PC-3 (cell line): ENCODE measurements around the gene SNIP1. TPM values are rescaled to one million over a fixed set of nuclear protein-coding genes. Genes with fewer than 3 reads are reported as not detected.

Experiments used
- ATAC-seq: fragments of 200-7000 bp; cut with Tn5 transposase; 2 replicates; pipeline ENCODE4 v1.9.1; 2020; ENCODE audit warnings: mild to moderate bottlenecking, moderate library complexity
- BruUV-seq: library from RNA; stranded (reverse); fragments of 400-500 nt; replicated peaks from 2 replicates; lab custom pipeline; 2021; lab: Mats Ljungman, UMichigan
- CTCF ChIA-PET: fragments of 300-600 bp; sonication (Branson Sonifier 250); formaldehyde crosslinking; loops from one replicate; lab custom pipeline; 2022; ENCODE audit warnings: antibody characterized with exemption; lab: Charles Lee
- POLR2A ChIA-PET: fragments of 300-600 bp; sonication (Branson Sonifier 250); formaldehyde crosslinking; loops from one replicate; lab custom pipeline; 2022; ENCODE audit warnings: antibody characterized with exemption; ENCODE audit not compliant: unreplicated experiment; lab: Charles Lee
- DNase-seq: peaks from one replicate; pipeline ENCODE4 v3.0.0-alpha.2; 2015
- H2AFZ ChIP-seq: fragments of 300-600 bp; sonication (generic); 2 replicates; pipeline ENCODE4 v1.6.0; 2016; ENCODE audit warnings: antibody characterized with exemption, low read length
- H3F3A ChIP-seq: fragments of 300-600 bp; sonication (generic); one replicate; pipeline ENCODE4 v1.6.0; 2017; ENCODE audit warnings: antibody characterized with exemption, low read length, control low read depth, mild to moderate bottlenecking; ENCODE audit not compliant: unreplicated experiment
- H3K27ac ChIP-seq: fragments of 300-600 bp; sonication (generic); 2 replicates; pipeline ENCODE4 v1.5.1; 2016; ENCODE audit warnings: mild to moderate bottlenecking, low read length
- H3K27me3 ChIP-seq: fragments of 300-600 bp; sonication (generic); 2 replicates; pipeline ENCODE4 v1.6.1; 2016; ENCODE audit warnings: low read length, mixed read lengths
- H3K36me3 ChIP-seq: fragments of 300-600 bp; sonication (generic); 2 replicates; pipeline ENCODE4 v1.6.1; 2016; ENCODE audit warnings: low read depth, mixed run types, low read length, mixed read lengths
- H3K4me1 ChIP-seq: fragments of 300-600 bp; sonication (generic); 2 replicates; pipeline ENCODE4 v1.5.1; 2016; ENCODE audit warnings: low read length; ENCODE audit not compliant: insufficient read depth
- H3K4me2 ChIP-seq: fragments of 300-600 bp; sonication (generic); 2 replicates; pipeline ENCODE4 v1.6.0; 2016; ENCODE audit warnings: low read length
- H3K4me3 ChIP-seq: fragments of 300-600 bp; sonication (generic); 2 replicates; pipeline ENCODE4 v1.5.1; 2016; ENCODE audit warnings: mild to moderate bottlenecking, low read length, mixed read lengths
- H3K79me2 ChIP-seq: fragments of 300-600 bp; sonication (generic); 2 replicates; pipeline ENCODE4 v1.6.1; 2017; ENCODE audit warnings: low read length, mixed read lengths
- H3K9ac ChIP-seq: fragments of 300-600 bp; sonication (generic); 2 replicates; pipeline ENCODE4 v1.6.0; 2016; ENCODE audit warnings: mild to moderate bottlenecking, low read length
- H3K9me2 ChIP-seq: fragments of 300-600 bp; sonication (generic); replicated peaks from 2 replicates; pipeline ENCODE4 v1.6.1; 2016; ENCODE audit warnings: mixed run types, low read length, mixed read lengths
- H3K9me3 ChIP-seq: fragments of 300-600 bp; sonication (generic); 2 replicates; pipeline ENCODE4 v1.6.1; 2016; ENCODE audit warnings: low read length, mixed read lengths
- H4K20me1 ChIP-seq: fragments of 300-600 bp; sonication (generic); 2 replicates; pipeline ENCODE4 v1.6.1; 2016; ENCODE audit warnings: low read length, mixed read lengths
- CTCF ChIP-seq: fragments of 300-600 bp; sonication (generic); conservative IDR thresholded peaks from 2 replicates; pipeline ENCODE4 v1.5.1; 2017; ENCODE audit warnings: antibody characterized with exemption, low read depth, mild to moderate bottlenecking, low read length
- EZH2 ChIP-seq: fragments of 300-600 bp; sonication (generic); IDR thresholded peaks from one replicate; pipeline ENCODE4 v1.6.1; 2017; ENCODE audit warnings: antibody characterized with exemption, mild to moderate bottlenecking, low read length; ENCODE audit not compliant: unreplicated experiment
- EZH2phosphoT487 ChIP-seq: fragments of 300-600 bp; sonication (generic); IDR thresholded peaks from 2 replicates; pipeline ENCODE4 v1.6.1; 2018; ENCODE audit warnings: mild to moderate bottlenecking, antibody characterized with exemption, low read length, borderline replicate concordance
- intact Hi-C: fragments of 100-400 bp; cut with micrococcal nuclease; formaldehyde crosslinking; loops from 2 replicates; pipeline ENCODE4 v1.9.0; 2023
- total RNA-seq: library from RNA; depleted of rRNA; stranded (reverse); fragments of >200 nt; gene quantifications from 2 replicates; pipeline ENCODE4 v1.2.3, GENCODE V29; 2014

The SNIP1 gene
- total RNA-seq, 1 experiment from 2014 or later = 23.1 TPM

GRCh38 chr1:37601441-37601840 is 47.3 kb upstream of the SNIP1 start:
- H3K36me3 ChIP-seq = no peaks in the 10 kb centered on the region
- H3K4me1 ChIP-seq = no peaks in the 10 kb centered on the region
- no peaks in the 10 kb centered on the region for H3K79me2 ChIP-seq
- CTCF ChIA-PET = no interaction called here
- POLR2A ChIA-PET = no interaction called here
- no peak overlapping the region for H3K4me2 ChIP-seq
- no peaks in the 10 kb centered on the region for H3K9me3 ChIP-seq
- no peak for ATAC-seq
- no peaks in the 10 kb centered on the region for H3K27me3 ChIP-seq
- H3K4me3 ChIP-seq = no peak overlapping the region
- BruUV-seq = no TSS peak
- no peak for DNase-seq
- intact Hi-C loops = no loop called here
- H3F3A ChIP-seq = no peaks in the 10 kb centered on the region
- H4K20me1 ChIP-seq = no peaks in the 10 kb centered on the region
- no peaks in the 10 kb centered on the region for H3K9me2 ChIP-seq
- H2AFZ ChIP-seq = no peak overlapping the region
- TF ChIP-seq EZH2phosphoT487 (no peak), CTCF (no peak), EZH2 (no peak)
- no peak overlapping the region for H3K27ac ChIP-seq
- no peak overlapping the region for H3K9ac ChIP-seq

GRCh38 chr1:37599940-37600339 is 45.8 kb upstream of the SNIP1 start:
- CTCF ChIA-PET = interaction anchor here (0.9 kb wide), 1 partner anchor 92 kb away, joined by 4 read pairs; the partner anchor contains the start of gene CDCA8
- BruUV-seq = no TSS peak

More at GRCh38 chr1:37599940-37600339, 45.8 kb upstream of the SNIP1 start:
- intact Hi-C loops = loop anchor here (5.0 kb wide), 1 partner anchor 92 kb away; the partner anchor contains the start of gene CDCA8
- Histone ChIP-seq H3K4me3 (no peak overlapping the region), H3K27ac (no peak overlapping the region), H3K9me2 (no peaks in the 10 kb centered on the region), H3K4me1 (peaks cover 5% of the 10 kb centered on the region; the same call in 1 of the 2 replicates), H4K20me1 (no peaks in the 10 kb centered on the region), H3K27me3 (no peaks in the 10 kb centered on the region), H3F3A (no peaks in the 10 kb centered on the region), H3K9me3 (no peaks in the 10 kb centered on the region), H2AFZ (no peak overlapping the region), H3K9ac (no peak overlapping the region), H3K4me2 (no peak overlapping the region), H3K79me2 (peaks cover 8% of the 10 kb centered on the region), H3K36me3 (no peaks in the 10 kb centered on the region)
- no peak for TF ChIP-seq EZH2
- TF ChIP-seq CTCF = no peak
- TF ChIP-seq EZH2phosphoT487 = no peak
- ATAC-seq = no peak
- POLR2A ChIA-PET = no interaction called here
- no peak for DNase-seq
